SK-N-MC (cell line): ENCODE data around the gene TMEM219.

Source experiments
- EZH2 ChIP-seq: fragments of 200-600 bp; sonication (generic); IDR thresholded peaks from one replicate; pipeline ENCODE4 v1.6.1; 2017; ENCODE audit warnings: antibody characterized with exemption
- FOXP2 ChIP-seq: optimal IDR thresholded peaks from 2 replicates; pipeline ENCODE3; 2011; ENCODE audit warnings: mild to moderate bottlenecking, moderate library complexity; ENCODE audit not compliant: insufficient read depth; ENCODE audit errors: extremely low read length, control extremely low read depth
- POLR2AphosphoS5 ChIP-seq: IDR thresholded peaks from 2 replicates; pipeline ENCODE4 v1.6.1; 2012; ENCODE audit warnings: mild to moderate bottlenecking, low read depth, low read length, borderline replicate concordance

- TF ChIP-seq POLR2AphosphoS5: no peak
- TF ChIP-seq EZH2: no peak
- no peak for TF ChIP-seq FOXP2
Measured at GRCh38 chr16:29983420-29984136, 21.7 kb downstream of the TMEM219 start.
